ENCODE results near the gene STK38. TPM values are rescaled to one million over a fixed set of nuclear protein-coding genes. Genes with fewer than 3 reads are reported as not detected.

STK38 gene
- total RNA-seq (2011; cell fraction: chromatin; rRNA removed; ENCODE audit: low replicate concordance): 17.7 and 43.3 TPM in 2 replicates
- total RNA-seq (2011; cell fraction: nucleolus; rRNA removed): 9.7 and 11.1 TPM in 2 replicates
- 15.0 and 17.3 TPM in 2 replicates for total RNA-seq (2011; cell fraction: nucleoplasm; rRNA removed)
- 10.6 and 11.3 TPM in 2 replicates for total RNA-seq (2014; rRNA removed)
- 21.3 and 22.3 TPM in 2 replicates for total RNA-seq (2014; rRNA removed; fragmentation: Illumina TruSeq; extraction: Trizol)
- total RNA-seq (2015; rRNA removed; fragmentation: Illumina TruSeq; extraction: Trizol): 24.9 and 25.0 TPM in 2 replicates
- total RNA-seq (2021): 18.0 and 19.5 TPM in 2 replicates
- polyA plus RNA-seq (2011; rRNA removed): 21.5 and 22.0 TPM in 2 replicates
- polyA plus RNA-seq (2011; cell fraction: cytosol; rRNA removed): 7.1 and 12.8 TPM in 2 replicates
- polyA plus RNA-seq (2011; cell fraction: nucleus; rRNA removed): 31.7 and 38.9 TPM in 2 replicates
- polyA plus RNA-seq (2012): 18.3 and 18.4 TPM in 2 replicates
- 21.6 and 28.7 TPM in 2 replicates for polyA plus RNA-seq (2014; fragmentation: Illumina TruSeq; extraction: Trizol)
- 1 to 10 TPM; 5.7 to 8.8 TPM for polyA plus RNA-seq (2014; fragmentation: Nextera tagmentation; extraction: Ambion mirVana)
- 17.3 and 20.8 TPM in 2 replicates for polyA plus RNA-seq (2014; rRNA removed)
- 14.8 and 16.4 TPM in 2 replicates for polyA minus RNA-seq (2011; rRNA and poly(A)+ RNA removed)
- polyA minus RNA-seq (2011; cell fraction: cytosol; rRNA and poly(A)+ RNA removed): 5.0 and 6.4 TPM in 2 replicates
- polyA minus RNA-seq (2011; cell fraction: nucleus; rRNA and poly(A)+ RNA removed): 7.7 and 14.3 TPM in 2 replicates
- percentile 83 among the genes with signal in this experiment for Bru-seq, nascent RNA
- percentile 88 among the genes with signal in this experiment for BruChase-seq, experiment 1, labeled RNA remaining after a 2-hour chase
- BruChase-seq, experiment 2, labeled RNA remaining after a 6-hour chase: percentile 93 among the genes with signal in this experiment
- long read RNA-seq, experiment 1, transcript STK38-201 (14 exons, 3,576 nt): major isoform, 26 of 119 reads
- long read RNA-seq, experiment 1, partial matches to known transcripts: 13 of 119 reads
- long read RNA-seq, experiment 1, other reads (novel, unspliced or antisense): 80 of 119 reads
- long read RNA-seq, experiment 2, partial matches to known transcripts: 5 of 26 reads
- long read RNA-seq, experiment 2, other reads (novel, unspliced or antisense): 18 of 26 reads
- long read RNA-seq, experiment 3, partial matches to known transcripts: 4 of 17 reads
- long read RNA-seq, experiment 3, other reads (novel, unspliced or antisense): 12 of 17 reads

DNA sequence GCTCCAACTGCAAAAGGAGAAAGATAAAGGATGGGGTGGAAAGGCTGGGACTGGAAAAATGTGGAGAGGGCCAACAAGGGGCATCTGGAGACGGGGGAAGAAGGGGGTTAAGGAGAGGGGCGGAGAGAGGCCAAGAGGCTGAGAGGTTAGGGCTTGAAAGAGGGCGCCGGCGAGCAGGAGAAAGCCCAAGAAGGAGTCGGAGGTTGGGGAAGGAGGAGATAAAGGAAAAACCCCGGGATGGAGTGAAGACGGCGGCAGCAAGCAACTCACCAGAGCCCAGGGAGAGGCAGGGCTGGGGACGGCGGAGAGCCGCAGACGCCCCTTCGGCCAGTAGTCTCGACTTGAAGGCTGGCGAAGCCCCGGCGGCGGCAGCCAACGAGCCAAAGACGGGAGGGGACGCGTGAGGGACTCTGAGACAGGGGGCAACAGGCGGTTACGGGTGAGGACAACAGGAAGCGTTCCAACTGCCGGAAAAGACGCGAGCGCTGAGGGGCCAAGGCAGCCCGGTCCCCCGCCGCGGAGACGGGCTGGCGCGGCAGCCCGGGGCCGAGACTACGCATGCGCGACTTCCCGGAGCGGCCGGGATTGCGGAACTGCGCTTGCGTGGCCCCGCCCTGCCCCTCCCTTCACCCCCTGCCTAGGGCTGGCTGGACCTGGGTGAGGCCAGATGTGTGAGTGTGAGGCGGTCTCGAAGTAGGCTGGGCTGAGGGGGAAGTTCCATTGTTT lies at the start of gene STK38:
Gene STK38 (minus strand): TSS at position 560 of the 726 bp plus-strand sequence. CDS start 7,277 bp downstream, outside the sequence.
- no TSS peak for BruUV-seq (replicated peaks)
- WGBS (ENCODE audit: insufficient coverage, low coverage, missing lambda C conversion rate): 0% methylated on average over 43 of the region's 51 CpGs
- ATAC-seq (peak; percentile 93), DNase-seq (ENCODE audit: extremely low read depth in 1 of 4, low spot score in 3 of 4) (peak; percentile 96 to 100 (median 100)), FAIRE-seq (peak; percentile 84)
- ChIA-PET CTCF (ENCODE audit: low intra/inter-chr PET ratio) (no interaction called here), POLR2A (interaction anchor here (4.3 kb wide), 1 partner anchor 48 kb away, joined by 24 read pairs; the partner anchor contains the start of gene SRSF3)
- Histone ChIP-seq H4K20me1 (replicated peaks; ENCODE audit: control insufficient read depth, insufficient read depth, low read length) (0 out of 2 replicates have a peak, but pooled peaks cover 9% of the 10 kb centered on the region), H3K36me3 (ENCODE audit: control insufficient read depth, insufficient read depth, low read length) (peaks cover 12% of the 10 kb centered on the region; the same call in 1 of the 3 replicates), H3K27ac (ENCODE audit: extremely low read depth, low read depth, low read length) (peak within 1 kb of the TSS; percentile 90), H3K9ac (ENCODE audit: insufficient read depth in 1 of 2, low read depth in 2 of 2, low read length in 2 of 2) (peak within 1 kb of the TSS; percentile 90 to 99), H3K9me3 (replicated peaks; ENCODE audit: control insufficient read depth, insufficient read depth, low read depth, low read length) (no peaks in the 10 kb centered on the region), H2AFZ (ENCODE audit: low read depth, low read length) (peak within 1 kb of the TSS; percentile 98), H3K9me1 (ENCODE audit: control insufficient read depth, insufficient read depth, low read length) (no peaks in the 10 kb centered on the region), H3K4me3 (peak within 1 kb of the TSS; percentile 92), H3K4me2 (ENCODE audit: insufficient read depth, low read length) (peak within 1 kb of the TSS; percentile 95), H3K4me1 (replicated peaks in 1 of 2; ENCODE audit: control insufficient read depth in 2 of 2, insufficient read depth in 2 of 2, low read length in 2 of 2) (peaks cover 23 to 24% of the 10 kb centered on the region in 2 experiments), H3K27me3 (ENCODE audit: control insufficient read depth in 2 of 2, insufficient read depth in 2 of 2, low read length in 2 of 2) (no peaks in the 10 kb centered on the region), H3K79me2 (ENCODE audit: control insufficient read depth, insufficient read depth, low read length) (peaks cover 49% of the 10 kb centered on the region)
- intact Hi-C loops (cut with micrococcal nuclease): loop anchor here (2.0 to 5.0 kb wide), 3 partner anchors 48 to 124 kb away; partner anchors contain the start of genes KCTD20, PXT1 and SRSF3
- in situ Hi-C loops (cut with MboI): no loop called here
- TF ChIP-seq, protein P1, sequence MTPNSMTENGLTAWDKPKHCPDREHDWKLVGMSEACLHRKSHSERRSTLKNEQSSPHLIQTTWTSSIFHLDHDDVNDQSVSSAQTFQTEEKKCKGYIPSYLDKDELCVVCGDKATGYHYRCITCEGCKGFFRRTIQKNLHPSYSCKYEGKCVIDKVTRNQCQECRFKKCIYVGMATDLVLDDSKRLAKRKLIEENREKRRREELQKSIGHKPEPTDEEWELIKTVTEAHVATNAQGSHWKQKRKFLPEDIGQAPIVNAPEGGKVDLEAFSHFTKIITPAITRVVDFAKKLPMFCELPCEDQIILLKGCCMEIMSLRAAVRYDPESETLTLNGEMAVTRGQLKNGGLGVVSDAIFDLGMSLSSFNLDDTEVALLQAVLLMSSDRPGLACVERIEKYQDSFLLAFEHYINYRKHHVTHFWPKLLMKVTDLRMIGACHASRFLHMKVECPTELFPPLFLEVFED (CRISPR knock-in tag; conservative IDR thresholded peaks at IDR 0.05): 0 out of 2 replicates have a peak, but pooled peaks have one; percentile 56
- no peak for TF ChIP-seq NR2F6 (CRISPR knock-in tag; IDR thresholded peaks at IDR 0.05)
- TF ChIP-seq MAZ (CRISPR knock-in tag; conservative IDR thresholded peaks at IDR 0.05 in 1 of 2, IDR thresholded peaks at IDR 0.05 in 1 of 2): peak; percentile 85 to 87
- peak; percentile 64; the same call in 1 of the 2 replicates for TF ChIP-seq HDGF (IDR thresholded peaks at IDR 0.05)
- TF ChIP-seq, protein P2, sequence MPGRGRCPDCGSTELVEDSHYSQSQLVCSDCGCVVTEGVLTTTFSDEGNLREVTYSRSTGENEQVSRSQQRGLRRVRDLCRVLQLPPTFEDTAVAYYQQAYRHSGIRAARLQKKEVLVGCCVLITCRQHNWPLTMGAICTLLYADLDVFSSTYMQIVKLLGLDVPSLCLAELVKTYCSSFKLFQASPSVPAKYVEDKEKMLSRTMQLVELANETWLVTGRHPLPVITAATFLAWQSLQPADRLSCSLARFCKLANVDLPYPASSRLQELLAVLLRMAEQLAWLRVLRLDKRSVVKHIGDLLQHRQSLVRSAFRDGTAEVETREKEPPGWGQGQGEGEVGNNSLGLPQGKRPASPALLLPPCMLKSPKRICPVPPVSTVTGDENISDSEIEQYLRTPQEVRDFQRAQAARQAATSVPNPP (IDR thresholded peaks at IDR 0.05; ENCODE audit: borderline replicate concordance, insufficient read depth, insufficient read length): no peak
- peak; percentile 79 for TF ChIP-seq CC2D1A (IDR thresholded peaks at IDR 0.05)
- 0 out of 2 replicates have a peak, but pooled peaks have one; percentile 12 for TF ChIP-seq ZNF316 (IDR thresholded peaks at IDR 0.05)
- no peak for TF ChIP-seq BDP1 (IDR thresholded peaks at IDR 0.05; ENCODE audit: insufficient read depth, insufficient read length)
- TF ChIP-seq TOE1 (IDR thresholded peaks at IDR 0.05; ENCODE audit: borderline replicate concordance): peak; percentile 75
- TF ChIP-seq TOE1 (CRISPR knock-in tag; IDR thresholded peaks at IDR 0.05; ENCODE audit: borderline replicate concordance, low read depth): no peak
- TF ChIP-seq EP300 (IDR thresholded peaks at IDR 0.05; ENCODE audit: low read length): 0 out of 2 replicates have a peak, but pooled peaks have one; percentile 18
- no peak for TF ChIP-seq ATF1 (CRISPR knock-in tag; IDR thresholded peaks at IDR 0.05)
- TF ChIP-seq ATF1 (tag; IDR thresholded peaks at IDR 0.05): peak; percentile 49

All from K562 (cell line).